Gastrocnemius medialis (tissue), 4 donors: ENCODE results near the gene GSG1L. TPM values are rescaled to one million over a fixed set of nuclear protein-coding genes. Genes with fewer than 3 reads are reported as not detected.

Experiments
- ATAC-seq, 2 donors: fragments of 150-250 bp; one replicate each; pipeline ENCODE4 v1.9.1; 2016
- DNase-seq, 2 donors: peaks; one replicate each; pipeline ENCODE4 v3.0.0-alpha.2; 2019
- H3K27ac ChIP-seq, 4 donors: fragments of 200-600 bp; sonication (generic); 1 replicate in 1 of 4; 2 replicates in 3 of 4; pipeline ENCODE4 v1.5.1; 2016 to 2018; ENCODE audit warnings: mild to moderate bottlenecking in 2 of 4, moderate library complexity in 1 of 4
- H3K27me3 ChIP-seq, 3 donors: fragments of 200-600 bp; sonication (generic) in 2 of 3; 1 replicate in 1 of 3; 2 replicates in 2 of 3; pipeline versions ENCODE4 v1.5.1 to v1.6.0; 2016 to 2019; ENCODE audit warnings: mild to moderate bottlenecking in 1 of 3, moderate library complexity in 1 of 3
- H3K36me3 ChIP-seq, 2 donors: fragments of 200-600 bp; sonication (generic) in 1 of 2; one replicate each; pipeline ENCODE4 v1.5.1; 2017 to 2018
- H3K4me1 ChIP-seq, 2 donors: fragments of 200-600 bp; sonication (generic) in 1 of 2; one replicate each; pipeline ENCODE4 v1.5.1; 2016 to 2017; ENCODE audit warnings: mild to moderate bottlenecking in 2 of 2
- H3K4me3 ChIP-seq, 4 donors: fragments of 200-600 bp; sonication (generic) in 3 of 4; 1 replicate in 1 of 4; 2 replicates in 3 of 4; pipeline ENCODE4 v1.5.1; 2016 to 2019; ENCODE audit warnings: mild to moderate bottlenecking in 2 of 4
- H3K9me3 ChIP-seq, 3 donors: fragments of 200-600 bp; sonication (generic) in 2 of 3; 1 replicate in 1 of 3; 2 replicates in 2 of 3; pipeline ENCODE4 v1.5.1; 2016 to 2019
- POLR2A ChIP-seq, 2 donors: fragments of 450-650 bp; IDR thresholded peaks; one replicate each; pipeline ENCODE4 v1.6.1; 2017; ENCODE audit warnings: antibody characterized with exemption in 2 of 2, mild to moderate bottlenecking in 2 of 2, moderate library complexity in 2 of 2
- in situ Hi-C, 4 donors: fragments of 200-750 bp; cut with MboI; loops; one replicate each; pipeline versions ENCODE4 v1.15.0 to v1.8.0; 2017; ENCODE audit warnings: low sequenced_read_pairs in 4 of 4
- intact Hi-C: fragments of 100-400 bp; cut with DNase I; formaldehyde crosslinking; loops from one replicate; pipeline ENCODE4 v1.15.1; 2023; ENCODE audit warnings: low total_unique reads
- total RNA-seq, 4 donors: library from RNA; depleted of rRNA; stranded (reverse); fragments of >200 nt; gene quantifications; one replicate each; pipeline versions ENCODE4 v1.1.0 to v1.2.3, GENCODE V29; 2016
- TF ChIP-seq, protein P1 (sequence below), 5 experiments: fragments of 450-650 bp in 3 of 5; fragments of 200-600 bp in 2 of 5; sonication (generic) in 2 of 5; IDR thresholded peaks in 4 of 5; conservative IDR thresholded peaks in 1 of 5; 1 replicate in 4 of 5; 2 replicates in 1 of 5; pipeline ENCODE4 v1.5.1; 2016 to 2019; ENCODE audit warnings: antibody characterized with exemption in 5 of 5, mild to moderate bottlenecking in 3 of 5, moderate library complexity in 3 of 5

The GSG1L gene
- total RNA-seq, 4 donors from 2014 or later = not detected

DNA sequence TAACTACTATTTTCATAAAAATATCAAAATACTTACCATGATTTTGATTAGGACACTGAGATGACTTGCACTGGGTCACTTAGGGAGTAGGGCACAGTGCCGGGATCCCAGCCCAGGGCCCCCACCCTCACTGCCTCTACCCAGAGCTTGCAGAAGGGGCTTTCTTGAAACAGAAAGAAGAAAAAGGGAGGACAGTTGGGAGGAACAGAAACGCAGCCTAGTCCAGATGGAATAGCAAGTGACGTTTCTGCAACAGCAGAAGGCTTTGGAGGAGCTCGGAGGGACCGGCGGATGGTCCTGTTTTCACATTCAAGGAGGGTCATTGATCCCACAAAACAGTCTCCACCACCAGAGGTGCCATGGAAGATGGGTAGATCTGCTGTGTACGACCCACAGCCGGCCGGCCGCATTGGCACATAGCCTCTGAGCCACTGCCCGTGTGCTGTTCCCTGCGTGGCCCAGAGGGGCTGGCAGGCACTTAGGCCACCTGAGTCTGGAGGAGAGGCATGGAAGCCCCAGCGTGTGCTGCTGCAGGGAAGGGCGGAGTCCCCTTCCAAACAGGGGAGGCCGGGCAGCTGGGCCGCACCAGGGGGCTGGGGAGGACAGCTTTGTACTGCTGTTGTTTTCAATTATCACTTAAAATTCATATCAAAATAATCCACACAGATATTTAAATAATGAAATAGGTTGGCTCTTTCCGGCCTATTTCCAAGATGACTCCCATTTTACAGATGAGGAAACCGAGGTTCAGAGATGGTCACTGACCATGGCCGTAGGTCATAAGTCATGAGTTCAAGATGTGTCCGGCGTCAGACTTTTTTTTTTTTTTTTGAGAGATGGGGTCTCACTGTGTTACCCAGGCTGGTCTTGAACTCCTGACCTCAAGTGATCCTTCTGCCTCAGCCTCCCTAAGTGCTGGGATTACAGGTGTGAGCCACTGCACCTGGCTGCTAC, 22.9 kb upstream of the GSG1L start:
- peaks cover 0 to 2% (median 0%) of the 10 kb centered on the region in 3 donors for H3K27me3 ChIP-seq
- H3K4me1 ChIP-seq = no peaks in the 10 kb centered on the region
- no peaks in the 10 kb centered on the region for H3K36me3 ChIP-seq
- intact Hi-C loops = no loop called here
- DNase-seq = no peak
- ATAC-seq = no peak
- H3K27ac ChIP-seq = no peak overlapping the region
- in situ Hi-C loops = no loop called here
- TF ChIP-seq, protein P1, sequence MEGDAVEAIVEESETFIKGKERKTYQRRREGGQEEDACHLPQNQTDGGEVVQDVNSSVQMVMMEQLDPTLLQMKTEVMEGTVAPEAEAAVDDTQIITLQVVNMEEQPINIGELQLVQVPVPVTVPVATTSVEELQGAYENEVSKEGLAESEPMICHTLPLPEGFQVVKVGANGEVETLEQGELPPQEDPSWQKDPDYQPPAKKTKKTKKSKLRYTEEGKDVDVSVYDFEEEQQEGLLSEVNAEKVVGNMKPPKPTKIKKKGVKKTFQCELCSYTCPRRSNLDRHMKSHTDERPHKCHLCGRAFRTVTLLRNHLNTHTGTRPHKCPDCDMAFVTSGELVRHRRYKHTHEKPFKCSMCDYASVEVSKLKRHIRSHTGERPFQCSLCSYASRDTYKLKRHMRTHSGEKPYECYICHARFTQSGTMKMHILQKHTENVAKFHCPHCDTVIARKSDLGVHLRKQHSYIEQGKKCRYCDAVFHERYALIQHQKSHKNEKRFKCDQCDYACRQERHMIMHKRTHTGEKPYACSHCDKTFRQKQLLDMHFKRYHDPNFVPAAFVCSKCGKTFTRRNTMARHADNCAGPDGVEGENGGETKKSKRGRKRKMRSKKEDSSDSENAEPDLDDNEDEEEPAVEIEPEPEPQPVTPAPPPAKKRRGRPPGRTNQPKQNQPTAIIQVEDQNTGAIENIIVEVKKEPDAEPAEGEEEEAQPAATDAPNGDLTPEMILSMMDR (IDR thresholded peaks at IDR 0.05 in 4 of 5, conservative IDR thresholded peaks at IDR 0.05 in 1 of 5) = no peak
- no peak for TF ChIP-seq POLR2A (IDR thresholded peaks at IDR 0.05)
- H3K4me3 ChIP-seq = no peak overlapping the region
- H3K9me3 ChIP-seq = no peaks in the 10 kb centered on the region

DNA sequence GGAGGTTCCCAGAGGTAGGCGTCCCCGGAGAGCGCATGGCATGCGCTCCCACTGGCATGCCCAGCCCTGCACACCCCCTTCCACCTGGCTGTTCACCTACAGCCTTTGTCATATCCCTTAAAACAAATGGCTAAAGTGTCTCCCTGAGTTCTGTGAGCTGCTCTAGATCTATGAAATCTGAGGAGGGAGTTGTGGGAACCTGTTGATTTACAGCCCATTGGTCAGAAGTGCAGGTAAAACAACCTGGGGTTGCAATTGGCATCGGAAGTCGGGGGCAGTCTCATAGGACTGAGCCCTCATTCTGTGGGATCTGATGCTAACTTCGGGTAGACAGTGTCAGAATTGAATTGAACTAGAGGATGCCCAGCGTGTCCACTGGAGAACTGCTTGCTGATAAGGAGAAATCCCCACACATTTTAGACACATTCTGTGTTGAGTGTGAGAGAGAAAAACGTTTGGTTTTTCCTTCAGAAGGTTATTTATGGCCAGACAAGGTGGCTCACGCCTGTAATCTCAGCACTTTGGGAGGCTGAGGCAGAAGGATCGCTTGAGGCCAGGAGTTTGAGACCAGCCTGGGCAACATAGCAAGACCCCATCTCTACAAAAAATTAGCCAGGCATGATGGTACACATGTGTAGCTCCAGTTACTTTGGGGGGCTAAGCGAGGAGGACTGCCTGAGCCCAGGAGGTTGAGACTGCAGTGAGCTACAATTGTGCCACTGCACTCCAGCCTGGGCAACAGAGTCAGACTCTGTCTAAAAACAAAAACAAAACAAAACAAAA, 22.1 kb upstream of the GSG1L start:
- no peaks in the 10 kb centered on the region for H3K4me1 ChIP-seq
- H3K4me3 ChIP-seq = no peak overlapping the region
- H3K27me3 ChIP-seq = peaks cover 0 to 2% (median 0%) of the 10 kb centered on the region in 3 donors
- no peaks in the 10 kb centered on the region for H3K36me3 ChIP-seq
- no peak overlapping the region for H3K27ac ChIP-seq
- no peak for DNase-seq
- no peaks in the 10 kb centered on the region for H3K9me3 ChIP-seq
- in situ Hi-C loops = no loop called here
- TF ChIP-seq, protein P1 (IDR thresholded peaks at IDR 0.05 in 4 of 5, conservative IDR thresholded peaks at IDR 0.05 in 1 of 5) = no peak
- no peak for TF ChIP-seq POLR2A (IDR thresholded peaks at IDR 0.05)
- intact Hi-C loops = no loop called here
- no peak for ATAC-seq

DNA sequence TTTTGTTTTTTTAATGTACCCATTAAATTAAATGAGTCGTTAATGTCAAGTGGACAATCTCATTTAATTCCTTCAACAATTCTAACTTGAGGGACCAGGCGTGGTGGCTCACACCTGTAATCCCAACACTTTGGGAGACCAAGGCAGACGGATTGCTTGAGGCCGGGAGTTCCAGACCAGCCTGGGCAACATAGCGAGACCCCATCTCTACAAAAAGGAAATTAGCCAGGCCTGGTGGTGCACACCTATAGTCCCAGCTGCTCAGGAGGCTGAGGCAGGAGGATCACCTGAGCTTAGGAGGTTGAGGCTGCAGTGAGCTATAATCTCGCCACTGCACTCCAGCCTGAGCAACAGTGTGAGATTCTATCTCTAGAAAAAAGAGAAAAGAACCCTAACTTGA, 20.7 kb upstream of the GSG1L start:
- Histone ChIP-seq H3K27me3 (peaks cover 0 to 2% (median 0%) of the 10 kb centered on the region in 3 donors), H3K4me1 (no peaks in the 10 kb centered on the region), H3K36me3 (no peaks in the 10 kb centered on the region), H3K27ac (no peak overlapping the region), H3K4me3 (no peak overlapping the region), H3K9me3 (no peaks in the 10 kb centered on the region)
- in situ Hi-C loops (no loop called here), intact Hi-C loops (no loop called here)
- ATAC-seq = no peak
- DNase-seq = no peak
- TF ChIP-seq, protein P1 (IDR thresholded peaks at IDR 0.05 in 4 of 5, conservative IDR thresholded peaks at IDR 0.05 in 1 of 5) = no peak
- TF ChIP-seq POLR2A (IDR thresholded peaks at IDR 0.05) = no peak

DNA sequence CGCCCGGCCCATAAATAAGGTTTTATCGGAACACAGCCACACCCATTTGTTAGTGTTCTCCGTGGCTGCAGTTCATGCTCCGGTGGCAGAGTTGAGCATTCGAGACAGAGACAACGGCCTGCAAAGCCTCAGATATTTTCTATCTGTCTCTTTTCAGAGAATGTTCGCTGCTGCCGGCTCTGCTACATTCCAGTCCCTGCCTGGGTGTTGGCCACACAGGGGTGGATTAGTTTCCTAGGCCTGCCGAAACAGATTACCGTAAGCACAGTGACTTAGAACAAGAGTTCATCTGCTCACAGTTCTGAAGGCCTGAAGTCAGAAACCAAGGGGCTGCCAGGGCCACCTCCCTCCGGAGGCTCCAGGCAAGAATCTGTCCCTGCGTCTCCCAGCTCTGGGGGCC, 19.1 kb upstream of the GSG1L start:
- no peak for TF ChIP-seq POLR2A (IDR thresholded peaks at IDR 0.05)
- TF ChIP-seq, protein P1 (IDR thresholded peaks at IDR 0.05 in 4 of 5, conservative IDR thresholded peaks at IDR 0.05 in 1 of 5) = no peak
- H3K27ac ChIP-seq = no peak overlapping the region
- DNase-seq = no peak
- H3K36me3 ChIP-seq = no peaks in the 10 kb centered on the region
- peaks cover 0 to 2% (median 0%) of the 10 kb centered on the region in 3 donors for H3K27me3 ChIP-seq
- no peak overlapping the region for H3K4me3 ChIP-seq
- in situ Hi-C loops (no loop called here), intact Hi-C loops (no loop called here)
- no peak for ATAC-seq
- H3K4me1 ChIP-seq = no peaks in the 10 kb centered on the region
- no peaks in the 10 kb centered on the region for H3K9me3 ChIP-seq
